ENCODE measurements around the gene AXIN1.
A peak's percentile ranks its signal among the peaks of the same experiment; 100 is the strongest.
"Not testable (repeated sequence)": the region's sequence is repeated elsewhere in the genome, so short reads cannot be mapped to it uniquely, and the experiment has no call there.

The AXIN1 gene

DNA sequence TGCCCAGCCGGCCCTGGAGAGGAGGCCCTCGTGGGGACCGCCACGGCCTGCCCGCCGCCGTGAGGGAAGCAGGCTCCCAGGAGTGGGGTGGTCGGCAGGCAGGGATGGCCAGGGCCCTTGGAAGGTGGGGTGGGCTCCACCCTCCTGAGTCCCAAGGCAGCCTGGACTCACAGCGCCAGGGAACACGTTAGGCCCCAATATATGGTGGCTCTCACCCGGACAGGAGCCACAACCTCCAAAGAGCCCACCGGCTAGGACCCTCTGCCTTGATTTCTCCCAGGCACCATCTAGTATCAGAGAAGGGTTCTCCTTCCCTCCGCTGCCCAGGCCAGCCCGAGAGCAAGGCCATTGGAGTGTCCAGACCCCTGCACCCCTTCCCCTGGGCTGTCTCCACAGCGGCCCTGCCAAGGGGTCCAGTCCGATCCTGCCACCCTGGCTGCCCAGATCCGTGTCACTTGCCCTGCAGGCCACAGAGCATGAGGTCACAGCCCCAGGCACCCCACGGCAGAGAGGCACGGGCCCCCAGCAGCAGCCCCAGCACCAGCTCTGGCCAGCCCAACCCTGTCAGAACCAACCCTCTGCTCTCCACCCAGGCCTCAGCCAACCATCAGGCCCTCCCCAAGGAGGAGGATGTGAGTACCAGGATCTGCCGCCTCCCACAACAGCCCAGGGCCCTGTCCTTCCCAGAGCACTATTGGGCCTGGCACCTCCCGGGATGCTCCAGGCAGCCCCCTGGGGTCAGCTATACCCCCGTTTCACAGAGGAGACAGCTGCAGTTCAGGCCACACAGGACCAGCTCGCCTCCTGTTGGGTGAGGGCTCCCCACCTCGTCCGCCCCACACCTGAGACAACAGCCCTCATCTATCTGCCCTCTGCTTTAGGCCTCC, 1.1 kb upstream of the AXIN1 start:
- no peak for DNase-seq

DNA sequence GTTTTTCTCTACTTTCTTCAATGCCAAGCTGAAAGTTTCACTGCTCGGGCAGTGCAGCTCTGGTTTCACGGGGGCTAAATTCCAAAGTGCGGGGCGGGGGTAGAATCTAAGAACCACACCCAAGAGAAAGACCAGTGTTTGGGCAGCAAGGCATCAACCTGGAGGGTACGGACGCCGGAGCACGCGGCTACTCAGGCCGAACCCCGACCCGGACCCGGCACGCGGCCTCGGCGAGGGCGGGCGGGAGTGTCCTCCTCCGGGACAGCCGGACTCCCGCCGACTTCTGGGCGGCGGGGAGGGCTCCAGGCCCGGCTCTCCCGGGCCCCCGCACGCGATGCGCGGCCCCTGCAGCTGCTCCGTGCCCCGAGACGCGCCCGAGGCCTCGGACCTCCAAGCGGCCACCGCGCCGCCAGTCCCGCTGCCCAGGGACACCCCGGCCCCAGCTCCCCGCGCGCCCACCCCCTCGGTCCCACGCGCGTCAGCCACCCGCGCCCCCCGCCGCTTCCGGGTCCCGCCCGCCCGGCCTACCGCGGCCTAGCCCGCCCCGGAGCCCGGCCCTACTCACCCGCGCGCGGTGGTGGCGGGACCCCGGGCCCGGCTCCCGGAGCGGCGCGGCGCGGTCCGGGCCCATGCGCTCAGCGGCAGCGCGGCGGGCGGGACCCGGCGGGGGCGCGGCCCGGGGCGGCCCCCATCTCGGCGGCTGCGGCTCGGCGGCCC, 561 bp downstream of the AXIN1 start:
- DNase-seq: peak; percentile 44

DNA sequence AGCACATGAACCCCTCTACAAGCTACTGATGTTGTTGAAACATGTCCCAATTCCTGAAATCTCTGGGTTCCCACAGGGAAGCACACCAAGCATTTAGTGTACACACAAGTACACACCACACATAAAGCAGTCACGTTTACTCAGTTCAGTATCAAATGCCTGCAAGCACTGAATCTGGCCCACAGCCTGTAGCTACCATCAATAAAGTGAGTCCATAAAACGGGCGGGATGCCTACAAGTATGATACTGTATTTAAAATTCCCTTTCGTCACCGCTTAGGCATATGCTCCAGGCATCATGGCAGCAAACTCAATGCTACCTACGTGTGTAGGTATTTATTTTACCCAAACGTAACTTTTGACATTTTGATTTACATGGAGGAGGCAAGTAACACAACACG, 2.3 kb downstream of the AXIN1 start:
- no peak for DNase-seq

DNA sequence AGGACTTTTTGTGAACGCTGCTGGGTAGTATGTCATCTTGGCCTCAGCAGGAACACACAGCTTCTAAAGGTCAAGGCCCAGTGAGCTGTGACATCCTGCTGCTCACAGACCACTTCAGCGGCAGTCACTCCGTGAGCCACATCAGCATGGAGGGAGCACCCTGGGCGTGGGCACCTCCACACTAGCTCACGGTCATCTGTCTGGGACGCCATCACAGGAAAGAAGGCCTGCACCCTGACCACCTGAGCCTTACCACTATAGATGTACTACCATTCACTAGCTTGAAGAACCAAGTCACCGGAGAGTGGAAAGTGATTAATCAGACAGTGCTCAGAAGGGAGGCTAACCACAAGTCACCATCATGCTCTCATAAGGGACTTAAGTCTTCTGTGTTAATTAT, 3.3 kb downstream of the AXIN1 start:
- no peak for DNase-seq

DNA sequence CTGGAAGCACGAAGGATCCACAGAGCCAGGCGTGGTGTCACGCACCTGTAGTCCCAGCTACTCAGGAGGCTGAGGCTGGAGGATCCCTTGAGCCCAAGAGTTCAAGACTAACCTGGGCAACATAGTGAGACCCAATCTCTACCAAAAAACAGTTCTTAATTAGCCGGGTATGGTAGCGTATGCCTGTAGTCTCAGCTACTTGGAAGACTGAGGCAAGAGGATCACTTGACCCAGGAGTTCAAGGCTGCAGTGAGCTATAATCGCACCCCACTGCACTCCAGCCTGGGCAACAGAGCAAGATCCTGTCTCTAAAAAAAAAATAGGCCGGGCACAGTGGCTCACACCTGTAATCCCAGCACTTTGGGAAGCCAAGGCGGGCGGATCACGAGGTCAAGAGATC, 4.0 kb downstream of the AXIN1 start:
- DNase-seq: not testable (repeated sequence)

DNA sequence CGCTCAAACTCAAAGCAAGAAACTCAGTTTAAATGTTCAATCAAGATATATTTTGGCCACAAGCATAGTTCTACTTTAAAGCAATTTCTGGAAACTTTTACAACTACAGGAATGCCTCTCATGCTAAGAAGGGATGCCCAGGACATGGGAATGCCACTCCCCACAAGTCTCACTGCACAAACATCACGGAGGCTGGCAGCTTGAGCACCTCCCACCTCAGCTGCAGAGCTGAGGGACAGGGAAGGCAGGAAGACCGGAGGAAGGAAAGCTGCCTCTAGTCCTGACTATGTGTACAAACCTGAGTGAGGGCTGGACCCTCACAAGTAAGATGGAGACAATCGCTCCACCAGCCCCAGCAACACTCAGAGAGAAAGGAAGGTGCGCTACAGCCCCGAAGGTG, 5.3 kb downstream of the AXIN1 start:
- no peak for DNase-seq

DNA sequence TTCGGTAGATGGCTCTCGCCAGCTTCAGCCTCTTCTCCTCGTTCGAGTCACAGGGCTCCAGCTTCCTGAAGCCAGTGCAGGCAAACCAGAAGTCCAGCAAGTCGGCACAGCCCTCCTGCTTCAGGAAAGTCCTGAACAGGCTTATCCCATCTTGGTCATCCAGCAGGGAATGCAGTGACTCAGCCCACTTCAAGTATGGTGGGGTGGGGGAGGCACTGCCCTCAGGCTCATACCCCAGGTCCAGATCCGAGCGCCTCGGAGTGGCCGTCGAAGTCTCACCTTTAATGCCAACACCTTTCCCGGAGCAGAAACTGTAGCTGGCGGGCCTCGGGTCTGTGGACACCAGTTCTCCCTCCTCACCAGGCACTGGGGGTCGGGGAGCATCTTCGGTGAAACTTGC, 5.9 kb downstream of the AXIN1 start:
- DNase-seq: no peak

DNA sequence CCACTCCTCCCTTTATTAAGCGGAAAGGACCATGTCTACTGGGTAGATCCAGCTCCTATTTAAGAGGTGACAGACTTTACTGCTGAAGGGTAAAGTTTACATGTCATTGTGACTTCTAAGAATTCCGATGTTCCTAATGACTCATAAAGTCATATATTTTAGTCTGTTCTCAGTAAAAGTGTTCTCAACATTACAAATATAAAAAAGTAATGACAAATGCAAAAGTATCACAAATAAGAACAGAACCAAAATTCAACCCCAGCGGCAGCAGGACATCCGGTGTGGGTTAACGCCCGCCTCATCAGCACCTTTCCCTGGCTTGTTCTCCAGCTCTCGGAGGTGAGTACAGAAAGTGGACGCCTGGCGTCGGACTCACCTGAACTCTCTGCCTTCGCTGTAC, 6.8 kb downstream of the AXIN1 start:
- DNase-seq: no peak

DNA sequence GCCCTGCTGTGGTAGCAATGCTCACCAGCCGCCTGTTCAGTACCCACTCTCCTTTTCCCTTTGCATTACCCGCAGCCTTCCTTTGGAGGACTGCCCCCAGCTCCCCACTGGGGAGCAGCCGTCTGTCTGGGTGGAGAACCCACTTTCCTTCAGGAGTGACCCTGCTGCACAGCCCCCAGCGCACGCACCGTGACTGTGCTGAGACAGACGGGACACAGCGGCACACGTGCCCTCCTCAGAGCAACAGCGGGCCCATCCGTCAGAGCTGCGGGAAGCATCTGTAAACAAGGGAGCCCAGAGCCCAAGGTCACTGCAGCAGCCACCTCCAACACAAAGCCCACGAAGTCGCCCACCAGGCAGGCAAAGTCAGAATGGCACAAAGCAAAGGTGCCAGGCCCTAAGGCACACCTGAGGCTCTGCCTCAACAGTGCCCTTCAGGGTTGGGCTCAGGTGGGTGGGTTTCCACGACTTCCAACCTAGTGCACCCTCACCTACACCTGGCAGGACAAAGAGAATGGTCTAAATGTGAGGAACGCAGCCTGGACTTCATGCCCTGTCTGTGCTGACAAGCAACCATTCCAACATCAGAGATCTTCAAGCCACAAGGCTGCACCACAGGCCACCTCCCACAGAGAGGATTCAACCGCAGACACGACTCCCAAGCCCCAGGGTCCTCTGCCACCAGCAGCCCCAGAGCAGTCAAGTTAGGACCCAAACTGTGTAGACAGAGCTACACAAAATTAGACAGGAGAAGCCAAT, 9.9 kb downstream of the AXIN1 start:
- DNase-seq: no peak

DNA sequence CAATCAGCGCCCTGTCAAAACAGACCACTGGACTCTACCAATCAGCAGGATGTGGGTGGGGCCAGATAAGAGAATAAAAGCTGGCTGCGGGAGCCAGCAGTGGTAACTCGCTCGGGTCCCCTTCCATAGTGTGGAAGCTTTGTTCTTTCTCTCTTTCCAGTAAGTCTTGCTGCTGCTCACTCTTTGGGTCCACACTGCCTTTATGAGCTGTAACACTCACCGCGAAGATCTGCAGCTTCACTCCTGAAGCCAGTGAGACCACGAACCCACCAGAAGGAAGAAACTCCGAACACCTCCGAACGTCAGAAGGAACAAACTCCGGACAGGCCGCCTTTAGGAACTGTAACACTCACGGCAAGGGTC, 10.6 kb downstream of the AXIN1 start:
- DNase-seq: peak; percentile 6

DNA sequence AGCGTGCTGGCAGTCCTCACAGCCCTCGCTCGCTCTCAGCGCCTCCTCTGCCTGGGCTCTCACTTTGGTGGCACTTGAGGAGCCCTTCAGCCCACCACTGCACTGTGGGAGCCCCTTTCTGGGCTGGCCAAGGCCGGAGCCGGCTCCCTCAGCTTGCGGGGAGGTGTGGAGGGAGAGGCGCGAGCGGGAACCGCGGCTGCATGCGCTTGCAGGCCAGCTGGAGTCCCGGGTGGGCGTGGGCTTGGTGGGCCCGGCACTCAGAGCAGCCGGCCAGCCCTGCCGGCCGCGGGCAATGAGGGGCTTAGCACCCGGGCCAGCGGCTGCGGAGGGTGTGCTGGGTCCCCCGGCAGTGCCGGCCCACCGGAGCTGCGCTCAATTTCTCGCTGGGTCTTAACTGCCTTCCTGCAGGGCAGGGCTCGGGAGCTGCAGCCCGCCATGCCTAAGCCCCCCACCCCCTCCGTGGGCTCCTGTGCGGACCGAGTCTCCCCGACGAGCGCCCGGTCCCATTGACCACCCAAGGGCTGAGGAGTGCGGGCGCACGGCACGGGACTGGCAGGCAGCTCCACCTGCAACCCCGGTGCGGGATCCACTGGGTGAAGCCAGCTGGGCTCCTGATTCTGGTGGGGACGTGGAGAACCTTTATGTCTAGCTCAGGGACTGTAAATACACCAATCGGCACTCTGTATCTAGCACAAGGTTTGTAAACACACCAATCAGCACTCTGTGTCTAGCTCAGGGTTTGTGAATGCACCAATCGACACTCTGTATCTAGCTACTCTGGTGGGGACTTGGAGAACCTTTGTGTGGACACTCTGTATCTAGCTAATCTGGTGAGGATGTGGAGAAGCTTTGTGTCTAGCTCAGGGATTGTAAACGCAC, 11.2 kb downstream of the AXIN1 start:
- DNase-seq: not testable (repeated sequence)

DNA sequence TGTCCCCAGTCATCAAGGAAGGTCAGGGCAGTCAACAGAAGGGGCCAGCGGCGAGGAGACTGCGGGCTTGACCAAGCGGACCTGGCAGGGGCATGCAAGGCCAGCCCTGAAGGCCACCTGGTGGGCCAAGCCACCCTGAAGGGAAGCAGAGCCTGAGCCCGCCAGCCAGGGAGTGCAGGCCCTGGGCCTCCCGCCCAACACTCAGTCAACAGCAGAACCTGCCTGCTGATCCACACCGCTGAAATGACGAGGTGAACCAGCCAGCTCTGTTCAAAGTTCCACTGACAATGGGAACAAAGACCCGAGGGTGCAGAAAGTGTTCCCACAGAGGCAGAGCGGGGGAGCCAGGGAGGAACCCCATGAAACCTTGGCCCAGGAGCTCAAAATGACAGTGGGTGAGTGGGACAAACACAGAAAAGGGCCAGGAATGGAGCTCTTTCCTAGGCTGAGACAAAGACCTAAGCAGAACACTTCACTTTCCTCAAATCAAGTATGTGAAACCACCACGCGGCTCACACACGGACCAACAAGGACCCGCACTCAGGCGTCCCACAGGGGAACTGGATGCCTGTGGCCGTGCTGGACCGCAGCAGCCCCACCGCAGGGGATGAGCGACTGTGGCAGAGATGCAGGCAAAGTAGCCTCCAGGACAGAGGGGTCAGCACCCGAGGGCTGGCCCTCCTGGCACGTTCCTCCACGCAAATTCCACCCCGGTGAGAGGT, 12.0 kb downstream of the AXIN1 start:
- DNase-seq: no peak

DNA sequence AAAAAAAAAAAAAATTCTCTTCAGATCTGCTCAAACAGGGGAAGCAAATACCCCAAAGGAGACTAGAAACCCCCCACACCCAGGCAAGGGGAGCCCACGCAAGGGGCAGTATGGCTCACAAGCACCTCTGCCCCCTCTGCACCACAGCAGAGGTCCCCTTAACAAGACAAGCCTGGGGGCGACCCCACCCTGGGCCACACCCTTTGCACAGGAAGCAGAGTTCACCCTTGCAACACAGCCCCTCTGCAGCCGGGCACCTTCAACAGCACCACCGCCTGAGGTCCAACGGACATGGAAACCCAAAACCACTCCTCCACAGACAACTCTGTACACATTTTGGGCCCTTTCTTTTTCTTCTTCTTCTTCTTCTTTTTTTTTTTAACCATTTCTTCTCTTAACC, 12.8 kb downstream of the AXIN1 start:
- DNase-seq: peak; percentile 8

DNA sequence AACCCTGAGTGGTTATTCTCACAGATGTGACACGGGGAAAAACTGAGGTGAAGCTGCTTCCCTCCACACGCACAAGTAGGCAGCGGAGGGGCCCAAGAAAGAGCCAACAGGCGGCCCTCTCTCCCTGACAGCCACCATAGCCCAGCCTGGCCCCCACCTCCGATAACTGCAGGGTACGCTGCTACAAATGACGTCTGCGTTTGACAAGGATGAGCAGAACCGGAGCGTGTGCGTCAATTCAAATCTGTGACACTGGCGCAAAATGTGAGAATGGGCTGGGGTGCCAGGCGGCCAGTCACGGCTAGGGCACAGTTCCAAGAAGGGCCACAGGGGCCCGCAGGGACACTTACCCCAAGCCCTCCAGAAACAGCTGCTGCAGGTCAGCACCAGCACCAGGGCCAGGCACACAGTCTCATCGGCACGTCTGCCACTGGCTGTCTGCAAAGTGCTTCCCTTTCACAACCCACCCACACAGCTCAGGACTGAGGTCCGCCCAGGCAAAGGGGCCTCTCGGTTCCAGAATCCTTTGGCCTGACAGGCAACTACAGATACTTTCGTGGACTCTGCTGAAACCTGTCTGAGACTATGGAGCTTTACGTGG, 14.4 kb downstream of the AXIN1 start:
- DNase-seq: no peak

DNA sequence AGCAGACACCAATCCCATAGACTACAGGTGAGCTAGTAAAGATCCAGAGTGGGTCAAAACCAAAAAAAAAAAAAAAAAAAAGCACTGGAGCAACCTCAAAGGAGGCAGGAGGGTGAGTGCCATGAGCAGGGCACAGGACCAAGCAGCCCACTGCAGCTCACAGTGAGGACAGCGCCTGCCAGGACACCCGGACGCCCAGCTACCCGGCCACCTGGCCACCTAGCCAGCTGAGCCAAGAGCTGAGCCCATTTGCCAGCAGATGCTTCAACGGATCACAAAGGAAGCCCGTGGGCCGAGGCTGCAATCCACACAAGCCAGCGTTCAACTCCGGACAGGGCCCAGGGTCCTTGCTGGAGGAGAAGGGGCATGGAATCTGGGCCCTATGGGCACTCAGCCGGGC, 15.1 kb downstream of the AXIN1 start:
- DNase-seq: no peak

DNA sequence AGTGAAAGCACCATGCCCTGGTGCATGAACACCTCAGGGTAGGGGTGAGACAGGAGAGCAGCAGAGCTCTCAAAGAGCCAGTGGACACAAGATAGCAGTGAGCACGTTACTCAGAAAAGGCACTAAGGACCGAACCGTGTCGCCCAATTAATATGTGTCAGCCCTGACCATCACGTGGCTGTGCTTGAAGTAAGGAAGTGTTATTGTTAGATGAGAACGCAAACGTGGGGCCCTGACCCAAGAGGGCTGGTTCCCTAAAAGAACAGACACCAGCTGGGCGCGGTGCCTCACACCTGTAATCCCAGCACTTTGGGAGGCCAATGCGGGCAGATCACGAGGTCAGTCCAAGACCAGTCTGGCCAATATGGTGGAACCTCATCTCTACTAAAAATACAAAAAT, 16.3 kb downstream of the AXIN1 start:
- no peak for DNase-seq

DNA sequence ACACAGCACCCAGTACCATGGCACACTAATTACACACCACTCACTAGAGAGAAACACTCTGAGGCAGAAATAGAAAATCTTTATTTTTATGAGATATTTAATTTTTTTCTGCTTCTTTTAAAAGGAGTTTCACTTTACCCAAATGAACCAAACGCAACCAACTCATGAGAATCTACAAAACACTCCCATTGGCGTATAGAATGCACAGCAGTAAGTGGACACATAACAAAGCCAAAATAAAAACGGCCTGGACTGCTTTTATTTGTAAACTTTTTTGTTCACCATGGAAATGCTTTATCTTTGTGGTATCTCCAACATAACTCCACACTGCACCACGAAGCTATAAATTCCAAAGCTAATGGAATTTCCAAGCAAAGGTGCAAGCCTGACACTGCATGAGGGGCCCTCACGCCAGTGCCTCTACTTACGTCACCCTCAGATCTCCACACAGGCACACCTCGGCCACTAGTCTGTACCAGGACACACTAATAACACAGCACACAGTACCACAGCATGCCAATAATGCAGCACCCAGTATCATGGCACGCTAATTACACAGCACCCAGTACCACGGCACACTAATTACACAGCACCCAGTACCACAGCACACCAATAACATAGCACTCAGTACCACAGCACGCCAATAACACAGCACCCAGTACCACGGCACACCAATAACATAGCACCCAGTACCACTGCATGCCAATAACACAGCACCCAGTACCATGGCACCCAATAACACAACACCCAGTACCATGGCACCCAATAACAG, 17.5 kb downstream of the AXIN1 start:
- DNase-seq: not testable (repeated sequence)

DNA sequence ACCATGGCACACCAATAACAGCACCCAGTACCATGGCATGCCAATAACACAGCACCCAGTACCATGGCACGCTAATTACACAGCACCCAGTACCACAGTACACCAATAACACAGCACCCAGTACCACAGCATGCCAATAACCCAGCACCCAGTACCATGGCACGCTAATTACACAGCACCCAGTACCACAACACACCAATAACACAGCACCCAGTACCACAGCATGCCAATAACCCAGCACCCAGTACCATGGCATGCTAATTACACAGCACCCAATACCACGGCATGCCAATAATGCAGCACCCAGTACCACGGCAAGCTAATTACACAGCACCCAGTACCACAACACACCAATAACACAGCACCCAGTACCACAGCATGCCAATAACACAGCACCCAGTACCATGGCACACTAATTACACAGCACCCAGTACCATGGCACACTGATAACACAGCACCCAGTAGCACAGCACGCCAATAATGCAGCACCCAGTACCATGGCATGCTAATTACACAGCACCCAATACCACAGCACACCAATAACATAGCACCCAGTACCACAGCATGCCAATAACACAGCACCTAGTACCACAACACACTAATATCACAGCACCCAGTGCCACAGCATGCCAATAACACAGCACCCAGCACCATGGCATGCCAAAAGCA, 18.2 kb downstream of the AXIN1 start:
- not testable (repeated sequence) for DNase-seq

DNA sequence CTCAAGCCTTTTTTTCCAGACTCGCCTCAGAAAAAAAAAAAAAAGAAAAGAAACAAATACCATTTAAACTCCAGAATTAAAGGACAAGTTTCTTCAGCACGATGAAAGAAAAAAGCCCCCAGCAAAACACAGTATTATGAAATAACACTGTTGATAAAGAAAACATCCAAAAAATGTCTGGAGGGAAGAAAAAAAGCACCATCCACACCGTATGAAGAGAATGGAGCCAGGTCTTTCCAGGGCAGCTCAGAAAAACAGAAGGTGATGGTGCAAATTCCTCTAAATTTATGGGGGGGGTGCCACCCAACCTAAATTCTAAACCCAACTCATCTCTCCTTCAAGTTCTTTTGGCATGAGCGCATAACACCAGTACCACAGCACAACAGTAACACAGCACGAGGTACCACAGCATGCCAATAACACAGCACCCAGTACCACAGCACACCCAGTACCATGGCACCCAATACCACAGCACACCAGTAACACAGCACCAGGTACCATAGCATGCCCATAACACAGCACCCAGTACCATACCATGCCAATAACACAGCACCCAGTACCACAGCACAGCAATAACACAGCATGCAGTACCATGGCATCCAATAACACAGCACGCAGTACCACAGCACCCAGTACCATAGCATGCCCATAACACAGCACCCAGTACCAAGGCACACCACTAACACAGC, 19.0 kb downstream of the AXIN1 start:
- DNase-seq: no peak

Measured in OCI-M1 (cell line).